Measurements from ENCODE around the gene RHBDF1. TPM values are rescaled to one million over a fixed set of nuclear protein-coding genes. Genes with fewer than 3 reads are reported as not detected.

Gene RHBDF1
- total RNA-seq, 1 experiment from 2014 or later: 26.3 TPM

DNA sequence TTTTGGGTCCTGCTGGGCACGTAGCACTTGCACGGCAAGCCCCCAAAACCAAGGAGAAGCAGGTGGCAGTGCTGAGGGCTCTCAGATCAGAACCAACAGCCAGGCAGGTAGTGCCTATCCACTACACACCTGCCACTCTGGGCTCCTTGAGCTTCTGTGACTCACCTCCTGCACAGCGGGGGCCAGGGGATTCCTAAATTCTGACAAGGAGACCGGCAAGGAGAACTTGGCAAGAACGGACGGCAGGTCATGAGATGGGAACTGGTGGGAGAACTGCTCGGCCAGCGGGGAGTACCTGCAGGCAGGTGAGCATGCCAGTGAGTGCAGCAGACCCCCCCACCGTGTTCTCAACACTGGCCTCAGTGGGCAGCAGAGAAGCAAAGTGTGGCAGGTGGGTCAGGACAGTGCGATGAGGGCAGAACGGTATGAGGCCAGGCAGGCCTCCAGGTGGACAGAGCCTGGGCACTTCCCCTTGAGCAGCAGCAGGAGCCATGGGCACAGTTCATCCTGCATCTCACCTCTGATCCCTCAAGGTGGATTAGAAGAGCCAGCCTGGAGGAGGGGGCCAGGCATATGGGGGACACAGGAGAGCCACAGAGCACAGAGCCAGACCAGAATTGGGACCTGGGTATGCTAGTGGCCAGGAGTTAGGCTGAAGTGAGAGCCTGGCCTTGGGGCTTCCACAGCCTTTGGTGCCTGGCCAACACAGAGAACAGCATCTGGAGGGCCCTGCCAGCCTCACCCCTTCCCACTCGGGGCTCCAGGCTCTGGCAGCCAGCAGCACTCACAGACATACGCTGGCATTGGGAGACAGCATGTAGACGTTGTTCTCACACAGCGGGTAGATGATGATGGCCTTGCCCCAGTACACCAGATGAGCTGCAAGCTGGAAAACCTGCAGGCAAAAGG lies 20.3 kb upstream of the RHBDF1 start:
- peaks cover 10% of the 10 kb centered on the region for H3K4me1 Mint-ChIP-seq (ENCODE audit: insufficient read depth, unreplicated experiment)
- H3K36me3 Mint-ChIP-seq (ENCODE audit: insufficient read depth, unreplicated experiment): peaks cover 39% of the 10 kb centered on the region
- no peaks in the 10 kb centered on the region for H3K9me3 Mint-ChIP-seq (ENCODE audit: unreplicated experiment)
- ChIA-PET POLR2A (interaction anchor here (0.6 to 1.0 kb wide), 3 partner anchors 24 to 40 kb away, joined by 3 read pairs; no protein-coding TSS in a partner anchor), CTCF (interaction anchor here (1.1 to 6.5 kb wide), 5 partner anchors 13 to 28 kb away, joined by 5 to 89 read pairs (median 56); partner anchors contain the start of gene RHBDF1)
- no TSS peak for BruUV-seq (replicated peaks)
- intact Hi-C loops (cut with micrococcal nuclease): no loop called here
- TF ChIP-seq, protein P1, sequence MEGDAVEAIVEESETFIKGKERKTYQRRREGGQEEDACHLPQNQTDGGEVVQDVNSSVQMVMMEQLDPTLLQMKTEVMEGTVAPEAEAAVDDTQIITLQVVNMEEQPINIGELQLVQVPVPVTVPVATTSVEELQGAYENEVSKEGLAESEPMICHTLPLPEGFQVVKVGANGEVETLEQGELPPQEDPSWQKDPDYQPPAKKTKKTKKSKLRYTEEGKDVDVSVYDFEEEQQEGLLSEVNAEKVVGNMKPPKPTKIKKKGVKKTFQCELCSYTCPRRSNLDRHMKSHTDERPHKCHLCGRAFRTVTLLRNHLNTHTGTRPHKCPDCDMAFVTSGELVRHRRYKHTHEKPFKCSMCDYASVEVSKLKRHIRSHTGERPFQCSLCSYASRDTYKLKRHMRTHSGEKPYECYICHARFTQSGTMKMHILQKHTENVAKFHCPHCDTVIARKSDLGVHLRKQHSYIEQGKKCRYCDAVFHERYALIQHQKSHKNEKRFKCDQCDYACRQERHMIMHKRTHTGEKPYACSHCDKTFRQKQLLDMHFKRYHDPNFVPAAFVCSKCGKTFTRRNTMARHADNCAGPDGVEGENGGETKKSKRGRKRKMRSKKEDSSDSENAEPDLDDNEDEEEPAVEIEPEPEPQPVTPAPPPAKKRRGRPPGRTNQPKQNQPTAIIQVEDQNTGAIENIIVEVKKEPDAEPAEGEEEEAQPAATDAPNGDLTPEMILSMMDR (IDR thresholded peaks at IDR 0.05; ENCODE audit: unreplicated experiment): no peak
- peak; percentile 59 for DNase-seq (ENCODE audit: unreplicated experiment)
- H3K4me3 Mint-ChIP-seq (ENCODE audit: unreplicated experiment): no peak overlapping the region
- H3K27me3 Mint-ChIP-seq (ENCODE audit: insufficient read depth, unreplicated experiment): no peaks in the 10 kb centered on the region
- H3K27ac Mint-ChIP-seq (ENCODE audit: low read depth, unreplicated experiment): no peak overlapping the region

DNA sequence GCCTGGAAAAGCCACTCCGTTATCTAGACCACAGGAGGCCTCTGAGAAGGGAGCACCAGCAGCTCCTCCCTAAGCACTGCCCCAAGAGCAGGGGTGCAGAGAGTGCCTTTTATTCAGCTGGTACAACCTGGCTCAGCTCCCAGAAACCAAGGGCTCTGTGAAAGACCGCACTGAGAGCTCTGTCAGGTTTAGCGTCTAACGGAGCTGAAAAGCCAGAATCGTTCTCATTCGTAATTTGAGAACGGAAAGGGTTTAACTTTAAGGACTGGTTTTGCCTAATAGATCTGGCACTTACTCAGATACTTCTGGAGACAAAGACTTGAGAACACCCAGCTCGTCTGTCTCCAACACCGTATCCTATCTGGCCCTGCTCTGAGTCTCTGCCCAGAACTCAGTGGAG lies 19.1 kb upstream of the RHBDF1 start:
- no TSS peak for BruUV-seq (replicated peaks)
- Mint-ChIP-seq H3K4me3 (ENCODE audit: unreplicated experiment) (no peak overlapping the region), H3K27ac (ENCODE audit: low read depth, unreplicated experiment) (no peak overlapping the region), H3K9me3 (ENCODE audit: unreplicated experiment) (no peaks in the 10 kb centered on the region), H3K4me1 (ENCODE audit: insufficient read depth, unreplicated experiment) (peaks cover 10% of the 10 kb centered on the region), H3K27me3 (ENCODE audit: insufficient read depth, unreplicated experiment) (no peaks in the 10 kb centered on the region), H3K36me3 (ENCODE audit: insufficient read depth, unreplicated experiment) (peaks cover 49% of the 10 kb centered on the region)
- intact Hi-C loops (cut with micrococcal nuclease): no loop called here
- TF ChIP-seq, protein P1 (IDR thresholded peaks at IDR 0.05; ENCODE audit: unreplicated experiment): no peak
- ChIA-PET POLR2A (interaction anchor here (0.9 kb wide), 1 partner anchor 22 kb away, joined by 3 read pairs; no protein-coding TSS in a partner anchor), CTCF (interaction anchor here (0.6 to 2.0 kb wide), 5 partner anchors 11 to 271 kb away, joined by 3 to 17 read pairs (median 4); no protein-coding TSS in a partner anchor)
- DNase-seq (ENCODE audit: unreplicated experiment): no peak

DNA sequence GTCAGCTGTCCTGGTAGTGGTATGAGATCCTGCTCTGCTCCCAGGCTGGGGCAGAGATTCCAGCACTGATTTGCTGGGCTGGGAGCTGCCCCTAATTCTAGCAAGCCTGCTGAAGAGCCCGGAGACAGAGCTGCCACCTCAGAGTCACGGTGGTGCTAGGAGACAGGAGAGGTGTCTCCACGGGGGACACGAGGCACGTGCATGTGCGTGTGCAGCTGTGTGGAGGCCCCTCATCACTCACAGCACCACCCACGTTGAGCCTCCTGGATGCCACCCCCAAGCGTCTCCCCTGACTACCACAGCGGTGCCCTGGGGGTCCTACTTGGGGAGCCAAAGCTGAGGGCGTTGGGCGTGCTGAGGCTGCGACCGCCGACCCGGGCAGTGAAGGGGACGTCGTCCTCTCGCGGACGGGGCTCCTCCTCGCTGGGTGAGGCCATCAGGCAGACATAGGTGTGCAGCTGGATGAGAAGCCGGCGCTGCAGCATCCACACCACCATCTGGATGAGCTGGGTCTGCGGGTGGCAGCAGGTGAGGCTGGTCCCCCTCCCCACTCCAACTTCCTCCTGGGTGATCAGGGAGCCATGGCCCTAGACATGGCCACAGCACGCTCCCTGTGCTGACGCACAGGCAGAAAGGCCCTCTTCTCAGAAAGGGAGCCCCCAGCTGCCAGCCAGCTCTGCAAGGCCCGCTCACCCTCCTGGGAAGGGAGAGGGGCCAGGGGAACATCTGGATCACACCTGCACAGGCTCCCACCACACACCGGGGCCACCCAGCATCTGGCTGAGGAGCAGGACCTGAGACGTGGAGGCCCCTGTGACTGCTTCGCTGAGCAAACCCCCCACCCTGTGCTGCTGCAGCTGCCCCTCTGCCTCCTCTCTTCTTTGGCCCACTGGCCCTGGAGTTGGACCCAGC lies 17.2 kb upstream of the RHBDF1 start:
- H3K36me3 Mint-ChIP-seq (ENCODE audit: insufficient read depth, unreplicated experiment): peaks cover 60% of the 10 kb centered on the region

More for the DNA sequence above, 17.2 kb upstream of the RHBDF1 start:
- CTCF ChIA-PET: interaction anchor here (0.6 to 1.0 kb wide), 2 partner anchors 28 to 297 kb away, joined by 3 to 4 read pairs; no protein-coding TSS in a partner anchor
- no peak overlapping the region for H3K4me3 Mint-ChIP-seq (ENCODE audit: unreplicated experiment)
- H3K9me3 Mint-ChIP-seq (ENCODE audit: unreplicated experiment): no peaks in the 10 kb centered on the region
- intact Hi-C loops (cut with micrococcal nuclease): no loop called here
- POLR2A ChIA-PET: no interaction called here
- DNase-seq (ENCODE audit: unreplicated experiment): no peak
- H3K27ac Mint-ChIP-seq (ENCODE audit: low read depth, unreplicated experiment): no peak overlapping the region
- TF ChIP-seq, protein P1 (IDR thresholded peaks at IDR 0.05; ENCODE audit: unreplicated experiment): no peak
- no TSS peak for BruUV-seq (replicated peaks)
- no peaks in the 10 kb centered on the region for H3K27me3 Mint-ChIP-seq (ENCODE audit: insufficient read depth, unreplicated experiment)
- H3K4me1 Mint-ChIP-seq (ENCODE audit: insufficient read depth, unreplicated experiment): peaks cover 12% of the 10 kb centered on the region
